SK-N-MC (cell line): ENCODE results near the gene C22orf39.

ENCODE experiments used
- EZH2 ChIP-seq: fragments of 200-600 bp; sonication (generic); IDR thresholded peaks from one replicate; pipeline ENCODE4 v1.6.1; 2017; ENCODE audit warnings: antibody characterized with exemption
- FOXP2 ChIP-seq: optimal IDR thresholded peaks from 2 replicates; pipeline ENCODE3; 2011; ENCODE audit warnings: mild to moderate bottlenecking, moderate library complexity; ENCODE audit not compliant: insufficient read depth; ENCODE audit errors: extremely low read length, control extremely low read depth
- POLR2AphosphoS5 ChIP-seq: IDR thresholded peaks from 2 replicates; pipeline ENCODE4 v1.6.1; 2012; ENCODE audit warnings: mild to moderate bottlenecking, low read depth, low read length, borderline replicate concordance

GRCh38 chr22:19454156-19454555, 6.6 kb upstream of the C22orf39 start:
- no peak for TF ChIP-seq POLR2AphosphoS5
- TF ChIP-seq EZH2, result no peak
- no peak for TF ChIP-seq FOXP2
